K562 treated with DMSO at 1 percent for 12 hours (cell line): ENCODE data around the gene MALAT1. TPM values are rescaled to one million over a fixed set of nuclear protein-coding genes. Genes with fewer than 3 reads are reported as not detected.

Experiments
- total RNA-seq: library from RNA; unstranded; fragments of 300-600 nt; gene quantifications from 2 replicates; pipeline ENCODE4 v1.2.3, GENCODE V29; 2022; ENCODE audit not compliant: insufficient read depth

Gene MALAT1
- 148 and 227 TPM in 2 replicates for total RNA-seq

GRCh38 chr11:65498977-65499712 is at the start of gene MALAT1:
TSS of gene MALAT1 (plus strand) at chr11:65499045.

DNA sequence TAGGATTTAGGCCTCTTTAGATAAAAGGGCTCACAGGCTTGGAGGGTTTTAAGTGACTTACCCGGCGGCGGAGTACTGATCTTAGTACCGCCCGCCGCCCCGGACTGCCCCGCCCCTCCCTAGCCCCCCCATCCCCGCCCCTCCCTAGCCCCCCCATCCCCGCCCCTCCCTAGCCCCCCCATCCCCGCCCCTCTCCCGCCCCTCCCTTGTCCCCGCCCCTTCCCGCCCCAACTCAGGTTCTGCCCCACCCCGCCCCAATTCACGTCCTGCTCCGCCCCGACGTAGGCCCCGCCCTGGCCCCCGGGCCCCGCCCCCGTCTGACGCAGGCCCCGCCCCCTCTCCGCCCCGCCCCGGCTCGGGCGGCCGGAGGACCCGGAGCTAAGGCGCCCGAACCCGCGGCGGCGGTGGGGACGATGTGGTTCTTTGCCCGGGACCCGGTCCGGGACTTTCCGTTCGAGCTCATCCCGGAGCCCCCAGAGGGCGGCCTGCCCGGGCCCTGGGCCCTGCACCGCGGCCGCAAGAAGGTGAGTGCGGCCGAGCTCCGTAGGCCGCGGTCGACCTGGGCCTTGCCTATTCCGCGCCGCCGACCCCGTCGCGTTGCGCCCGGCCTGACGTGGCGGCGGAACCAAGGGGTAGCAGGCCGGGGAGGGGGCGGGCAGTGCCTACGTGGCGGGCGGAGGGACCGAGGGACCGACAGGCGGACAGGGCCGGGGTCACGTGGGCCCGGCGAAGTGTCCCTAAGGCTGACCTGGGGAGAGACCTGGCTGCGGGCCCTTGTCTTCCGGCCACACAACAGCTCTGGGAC is 26.1 kb downstream of the MALAT1 start, which contains the start of gene SCYL1:
Gene SCYL1, plus strand, starts transcription at position 343 of the 805 bp plus-strand sequence. Its CDS starts 71 bp downstream, at position 414.

Other genes starting within 250 kb of the MALAT1 start
- gene POLA2, start 237.1 kb upstream of the MALAT1 start, total RNA-seq: 24.4 and 36.9 TPM in 2 replicates
- 1.0 and 6.6 TPM in 2 replicates for gene CDC42EP2, start 184.2 kb upstream of the MALAT1 start, total RNA-seq
- gene DPF2, start 165.2 kb upstream of the MALAT1 start, total RNA-seq: 41.9 and 70.0 TPM in 2 replicates
- gene TIGD3, start 144.3 kb upstream of the MALAT1 start, total RNA-seq: 6.5 and 7.1 TPM in 2 replicates
- gene SLC25A45, start 116.4 kb upstream of the MALAT1 start, total RNA-seq: 0.65 and 1.1 TPM in 2 replicates
- gene FRMD8, start 112.4 kb upstream of the MALAT1 start, total RNA-seq: 35.7 and 51.6 TPM in 2 replicates
- gene NEAT1, start 76.2 kb upstream of the MALAT1 start, total RNA-seq: 9.8 and 52.5 TPM in 2 replicates
- gene SCYL1, start 26.0 kb downstream of the MALAT1 start, total RNA-seq: 110 and 115 TPM in 2 replicates
- gene LTBP3, start 59.3 kb downstream of the MALAT1 start, total RNA-seq: 34.0 and 34.5 TPM in 2 replicates
- 42.5 and 54.0 TPM in 2 replicates for gene ZNRD2, start 71.4 kb downstream of the MALAT1 start, total RNA-seq
- 94.7 and 125 TPM in 2 replicates for gene FAM89B, start 73.5 kb downstream of the MALAT1 start, total RNA-seq
- 47.2 and 71.8 TPM in 2 replicates for gene EHBP1L1, start 77.0 kb downstream of the MALAT1 start, total RNA-seq
- not detected in 2 replicates for gene KCNK7, start 96.8 kb downstream of the MALAT1 start, total RNA-seq
- 58.8 and 67.8 TPM in 2 replicates for gene MAP3K11, start 115.2 kb downstream of the MALAT1 start, total RNA-seq
- 29.9 and 49.8 TPM in 2 replicates for gene PCNX3, start 116.7 kb downstream of the MALAT1 start, total RNA-seq
- 53.3 and 65.6 TPM in 2 replicates for gene SIPA1, start 139.1 kb downstream of the MALAT1 start, total RNA-seq
- 40.4 and 85.8 TPM in 2 replicates for gene RELA, start 163.9 kb downstream of the MALAT1 start, total RNA-seq
- 34.6 and 39.5 TPM in 2 replicates for gene KAT5, start 213.2 kb downstream of the MALAT1 start, total RNA-seq
- 31.8 and 55.6 TPM in 2 replicates for gene RNASEH2C, start 221.8 kb downstream of the MALAT1 start, total RNA-seq